H9 (cell line): ENCODE results near the gene HSPA12A. TPM values are rescaled to one million over a fixed set of nuclear protein-coding genes. Genes with fewer than 3 reads are reported as not detected.

Experiments
- DNase-seq: peaks from one replicate; pipeline ENCODE4 v3.0.0-alpha.2; 2017
- H2AFZ ChIP-seq: one replicate; pipeline ENCODE4 v1.6.1; 2013; ENCODE audit warnings: mild to moderate bottlenecking, low read length, control low read depth, moderate library complexity
- H2AK5ac ChIP-seq: 2 replicates; pipeline ENCODE4 v1.6.1; 2013; ENCODE audit warnings: low read length, control low read depth, mixed read lengths; ENCODE audit not compliant: insufficient read length
- H2BK120ac ChIP-seq: one replicate; pipeline ENCODE4 v1.6.1; 2013; ENCODE audit warnings: low read depth, mild to moderate bottlenecking, low read length, control low read depth, inconsistent platforms; ENCODE audit not compliant: poor library complexity, severe bottlenecking
- H2BK12ac ChIP-seq: 2 replicates; pipeline ENCODE4 v1.6.1; 2013; ENCODE audit warnings: low read length, control low read depth, mixed read lengths, low read depth; ENCODE audit not compliant: insufficient read length
- H2BK15ac ChIP-seq: 2 replicates; pipeline ENCODE4 v1.6.1; 2013; ENCODE audit warnings: low read depth, low read length, control low read depth
- H2BK20ac ChIP-seq: one replicate; pipeline ENCODE4 v1.6.1; 2013; ENCODE audit warnings: low read depth, mild to moderate bottlenecking, low read length, control low read depth, inconsistent platforms; ENCODE audit not compliant: poor library complexity, severe bottlenecking
- H2BK5ac ChIP-seq: 2 replicates; pipeline ENCODE4 v1.6.1; 2013; ENCODE audit warnings: low read length, control low read depth, mixed read lengths; ENCODE audit not compliant: insufficient read length
- H3K14ac ChIP-seq: 2 replicates; pipeline ENCODE4 v1.6.1; 2013; ENCODE audit warnings: low read length, control low read depth; ENCODE audit not compliant: insufficient read depth
- H3K18ac ChIP-seq: 2 replicates; pipeline ENCODE4 v1.6.1; 2013; ENCODE audit warnings: low read depth, mild to moderate bottlenecking, mixed read lengths, low read length, control low read depth; ENCODE audit not compliant: insufficient read length
- H3K23ac ChIP-seq: 2 replicates; pipeline ENCODE4 v1.6.1; 2013; ENCODE audit warnings: low read length, control low read depth, mixed read lengths, low read depth; ENCODE audit not compliant: insufficient read length
- H3K23me2 ChIP-seq: 2 replicates; pipeline ENCODE4 v1.6.1; 2013; ENCODE audit warnings: low read depth, mild to moderate bottlenecking, mixed read lengths, low read length, control low read depth; ENCODE audit not compliant: insufficient read length, poor library complexity, severe bottlenecking
- H3K27ac ChIP-seq: 2 replicates; pipeline ENCODE4 v1.5.1; 2013; ENCODE audit warnings: low read length, control low read depth, mixed read lengths, low read depth; ENCODE audit not compliant: insufficient read length
- H3K27me3 ChIP-seq: 2 replicates; pipeline ENCODE4 v1.6.1; 2013; ENCODE audit warnings: low read length, control low read depth, inconsistent platforms; ENCODE audit not compliant: insufficient read depth
- H3K4ac ChIP-seq: 2 replicates; pipeline ENCODE4 v1.6.1; 2013; ENCODE audit warnings: low read depth, mild to moderate bottlenecking, control low read depth, inconsistent platforms, low read length, moderate library complexity
- H3K4me1 ChIP-seq: 2 replicates; pipeline ENCODE4 v1.6.1; 2013; ENCODE audit warnings: low read length, control low read depth, inconsistent platforms; ENCODE audit not compliant: insufficient read depth
- H3K4me2 ChIP-seq: 2 replicates; pipeline ENCODE4 v1.6.1; 2013; ENCODE audit warnings: low read length, control low read depth, mixed read lengths; ENCODE audit not compliant: insufficient read length, insufficient read depth
- H3K56ac ChIP-seq: 2 replicates; pipeline ENCODE4 v1.6.1; 2013; ENCODE audit warnings: low read depth, mild to moderate bottlenecking, mixed read lengths, low read length, control low read depth; ENCODE audit not compliant: insufficient read length
- H3K79me1 ChIP-seq: 2 replicates; pipeline ENCODE4 v1.6.1; 2013; ENCODE audit warnings: low read depth, mild to moderate bottlenecking, moderate library complexity, low read length, control low read depth, inconsistent platforms; ENCODE audit not compliant: insufficient read depth, poor library complexity, severe bottlenecking
- H3K79me2 ChIP-seq: 2 replicates; pipeline ENCODE4 v1.6.1; 2013; ENCODE audit warnings: low read length, control low read depth, inconsistent platforms; ENCODE audit not compliant: insufficient read depth
- H3K9ac ChIP-seq: 2 replicates; pipeline ENCODE4 v1.6.1; 2013; ENCODE audit warnings: low read length, control low read depth, mixed read lengths; ENCODE audit not compliant: insufficient read length; ENCODE audit errors: extremely low read depth
- H3K9me3 ChIP-seq: one replicate; pipeline ENCODE4 v1.6.1; 2013; ENCODE audit warnings: low read depth, low read length, inconsistent platforms; ENCODE audit not compliant: control insufficient read depth
- H3T11ph ChIP-seq: one replicate; pipeline ENCODE4 v1.6.1; 2013; ENCODE audit warnings: mild to moderate bottlenecking, low read length, control low read depth, inconsistent platforms
- H4K20me1 ChIP-seq: one replicate; pipeline ENCODE4 v1.6.1; 2013; ENCODE audit not compliant: control insufficient read depth, insufficient read length, insufficient read depth
- H4K5ac ChIP-seq: 2 replicates; pipeline ENCODE4 v1.6.1; 2013; ENCODE audit warnings: low read depth, mild to moderate bottlenecking, mixed read lengths, low read length, control low read depth; ENCODE audit not compliant: insufficient read length
- H4K8ac ChIP-seq: replicated peaks from 2 replicates; pipeline ENCODE4 v1.6.1; 2013; ENCODE audit warnings: low read length, control low read depth, mixed read lengths, low read depth; ENCODE audit not compliant: insufficient read length
- H4K91ac ChIP-seq: 2 replicates; pipeline ENCODE4 v1.6.1; 2013; ENCODE audit warnings: low read depth, mild to moderate bottlenecking, moderate library complexity, mixed read lengths, low read length, control low read depth; ENCODE audit not compliant: insufficient read length
- H3K27ac Mint-ChIP-seq, 3 experiments: 2 replicates in 2 of 3; 3 replicates in 1 of 3; pipeline ENCODE4 v1.8.0; 2020 to 2021; ENCODE audit warnings: mixed read lengths in 3 of 3, mild to moderate bottlenecking in 1 of 3, moderate library complexity in 1 of 3
- H3K27me3 Mint-ChIP-seq: 2 replicates; pipeline ENCODE4 v1.8.0; 2021; ENCODE audit warnings: low read depth, mild to moderate bottlenecking, moderate library complexity, mixed read lengths
- H3K36me3 Mint-ChIP-seq, 3 experiments: 2 replicates in 2 of 3; 3 replicates in 1 of 3; pipeline ENCODE4 v1.8.0; 2020 to 2021; ENCODE audit warnings: low read depth in 3 of 3, mixed read lengths in 3 of 3; ENCODE audit not compliant: insufficient read depth in 1 of 3
- H3K4me1 Mint-ChIP-seq, 2 experiments: 2 replicates each; pipeline ENCODE4 v1.8.0; 2020; ENCODE audit warnings: mixed read lengths in 2 of 2
- H3K4me3 Mint-ChIP-seq, 2 experiments: 2 replicates in 1 of 2; 3 replicates in 1 of 2; pipeline ENCODE4 v1.8.0; 2020 to 2021; ENCODE audit warnings: mild to moderate bottlenecking in 2 of 2, mixed read lengths in 2 of 2, moderate library complexity in 1 of 2
- H3K9me3 Mint-ChIP-seq, 2 experiments: 2 replicates in 1 of 2; 3 replicates in 1 of 2; pipeline ENCODE4 v1.8.0; 2020; ENCODE audit warnings: mild to moderate bottlenecking in 2 of 2, mixed read lengths in 2 of 2, moderate library complexity in 1 of 2
- WGBS: extraction: QIAGEN DNeasy Blood & Tissue Kit; methylation state at CpG from one replicate; pipeline ENCODE4 v1.1.7; 2013; ENCODE audit warnings: missing lambda C conversion rate, low lambda C conversion rate, mixed read lengths; ENCODE audit not compliant: insufficient read length; ENCODE audit errors: extremely low coverage; 5-methylcytosine and 5-hydroxymethylcytosine counted together
- total RNA-seq: library from RNA; stranded (reverse); gene quantifications from 2 replicates; pipeline ENCODE4 v1.2.1, GENCODE V29; 2021
- TF ChIP-seq, protein P1 (sequence below): fragments of 200-600 bp; sonication (generic); conservative IDR thresholded peaks from 3 replicates; pipeline ENCODE4 v1.8.0; 2021; ENCODE audit warnings: antibody characterized with exemption, mild to moderate bottlenecking

The HSPA12A gene
- total RNA-seq, 1 experiment from 2014 or later, result 3.2 TPM

- Histone ChIP-seq H3K27ac (no peak overlapping the region), H3K23ac (no peak overlapping the region), H2AK5ac (no peak overlapping the region), H4K8ac (no peak overlapping the region), H3K4me1 (no peaks in the 10 kb centered on the region), H3K9me3 (no peaks in the 10 kb centered on the region), H3K9ac (no peak overlapping the region), H3T11ph (no peak overlapping the region), H4K5ac (no peak overlapping the region), H2BK5ac (no peak overlapping the region), H3K27me3 (no peaks in the 10 kb centered on the region), H3K79me1 (no peaks in the 10 kb centered on the region), H3K4me2 (no peak overlapping the region), H4K20me1 (no peaks in the 10 kb centered on the region), H4K91ac (no peak overlapping the region), H2BK15ac (no peak overlapping the region), H2BK120ac (no peak overlapping the region), H2BK20ac (no peak overlapping the region), H3K18ac (no peak overlapping the region), H3K56ac (no peak overlapping the region), H3K79me2 (no peaks in the 10 kb centered on the region), H2AFZ (no peak overlapping the region), H2BK12ac (no peak overlapping the region), H3K4ac (no peak overlapping the region), H3K23me2 (no peaks in the 10 kb centered on the region), H3K14ac (no peak overlapping the region)
- peaks cover 0 to under 1% of the 10 kb centered on the region in 2 experiments; a peak in 2 of 5 replicates for H3K9me3 Mint-ChIP-seq
- no CpG with 5 or more reads among the region's 2 CpGs for WGBS
- H3K27me3 Mint-ChIP-seq, result peaks cover 2% of the 10 kb centered on the region
- H3K36me3 Mint-ChIP-seq, result no peaks in the 10 kb centered on the region
- peaks cover 0 to 2% of the 10 kb centered on the region in 2 experiments; a peak in 2 of 4 replicates for H3K4me1 Mint-ChIP-seq
- TF ChIP-seq, protein P1, sequence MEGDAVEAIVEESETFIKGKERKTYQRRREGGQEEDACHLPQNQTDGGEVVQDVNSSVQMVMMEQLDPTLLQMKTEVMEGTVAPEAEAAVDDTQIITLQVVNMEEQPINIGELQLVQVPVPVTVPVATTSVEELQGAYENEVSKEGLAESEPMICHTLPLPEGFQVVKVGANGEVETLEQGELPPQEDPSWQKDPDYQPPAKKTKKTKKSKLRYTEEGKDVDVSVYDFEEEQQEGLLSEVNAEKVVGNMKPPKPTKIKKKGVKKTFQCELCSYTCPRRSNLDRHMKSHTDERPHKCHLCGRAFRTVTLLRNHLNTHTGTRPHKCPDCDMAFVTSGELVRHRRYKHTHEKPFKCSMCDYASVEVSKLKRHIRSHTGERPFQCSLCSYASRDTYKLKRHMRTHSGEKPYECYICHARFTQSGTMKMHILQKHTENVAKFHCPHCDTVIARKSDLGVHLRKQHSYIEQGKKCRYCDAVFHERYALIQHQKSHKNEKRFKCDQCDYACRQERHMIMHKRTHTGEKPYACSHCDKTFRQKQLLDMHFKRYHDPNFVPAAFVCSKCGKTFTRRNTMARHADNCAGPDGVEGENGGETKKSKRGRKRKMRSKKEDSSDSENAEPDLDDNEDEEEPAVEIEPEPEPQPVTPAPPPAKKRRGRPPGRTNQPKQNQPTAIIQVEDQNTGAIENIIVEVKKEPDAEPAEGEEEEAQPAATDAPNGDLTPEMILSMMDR, result no peak
- no peak for DNase-seq
- no peak overlapping the region for H3K27ac Mint-ChIP-seq
- no peak overlapping the region for H3K4me3 Mint-ChIP-seq
These were observed 86.8 kb downstream of the HSPA12A start for GRCh38 chr10:116655568-116655967.
